Measurements from ENCODE around the gene ADGRA3. TPM values are rescaled to one million over a fixed set of nuclear protein-coding genes. Genes with fewer than 3 reads are reported as not detected.

The ADGRA3 gene, protein sequence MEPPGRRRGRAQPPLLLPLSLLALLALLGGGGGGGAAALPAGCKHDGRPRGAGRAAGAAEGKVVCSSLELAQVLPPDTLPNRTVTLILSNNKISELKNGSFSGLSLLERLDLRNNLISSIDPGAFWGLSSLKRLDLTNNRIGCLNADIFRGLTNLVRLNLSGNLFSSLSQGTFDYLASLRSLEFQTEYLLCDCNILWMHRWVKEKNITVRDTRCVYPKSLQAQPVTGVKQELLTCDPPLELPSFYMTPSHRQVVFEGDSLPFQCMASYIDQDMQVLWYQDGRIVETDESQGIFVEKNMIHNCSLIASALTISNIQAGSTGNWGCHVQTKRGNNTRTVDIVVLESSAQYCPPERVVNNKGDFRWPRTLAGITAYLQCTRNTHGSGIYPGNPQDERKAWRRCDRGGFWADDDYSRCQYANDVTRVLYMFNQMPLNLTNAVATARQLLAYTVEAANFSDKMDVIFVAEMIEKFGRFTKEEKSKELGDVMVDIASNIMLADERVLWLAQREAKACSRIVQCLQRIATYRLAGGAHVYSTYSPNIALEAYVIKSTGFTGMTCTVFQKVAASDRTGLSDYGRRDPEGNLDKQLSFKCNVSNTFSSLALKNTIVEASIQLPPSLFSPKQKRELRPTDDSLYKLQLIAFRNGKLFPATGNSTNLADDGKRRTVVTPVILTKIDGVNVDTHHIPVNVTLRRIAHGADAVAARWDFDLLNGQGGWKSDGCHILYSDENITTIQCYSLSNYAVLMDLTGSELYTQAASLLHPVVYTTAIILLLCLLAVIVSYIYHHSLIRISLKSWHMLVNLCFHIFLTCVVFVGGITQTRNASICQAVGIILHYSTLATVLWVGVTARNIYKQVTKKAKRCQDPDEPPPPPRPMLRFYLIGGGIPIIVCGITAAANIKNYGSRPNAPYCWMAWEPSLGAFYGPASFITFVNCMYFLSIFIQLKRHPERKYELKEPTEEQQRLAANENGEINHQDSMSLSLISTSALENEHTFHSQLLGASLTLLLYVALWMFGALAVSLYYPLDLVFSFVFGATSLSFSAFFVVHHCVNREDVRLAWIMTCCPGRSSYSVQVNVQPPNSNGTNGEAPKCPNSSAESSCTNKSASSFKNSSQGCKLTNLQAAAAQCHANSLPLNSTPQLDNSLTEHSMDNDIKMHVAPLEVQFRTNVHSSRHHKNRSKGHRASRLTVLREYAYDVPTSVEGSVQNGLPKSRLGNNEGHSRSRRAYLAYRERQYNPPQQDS (N-terminal part only)
- total RNA-seq (34.4 and 36.2 TPM in 2 replicates), polyA plus RNA-seq (13.1 and 17.2 TPM in 2 replicates), polyA minus RNA-seq (87.4 and 135 TPM in 2 replicates), Bru-seq, nascent RNA (percentile 80 among the genes with signal in this experiment), BruChase-seq, experiment 1, labeled RNA remaining after a 6-hour chase (percentile 75 among the genes with signal in this experiment), BruChase-seq, experiment 2, labeled RNA remaining after a 2-hour chase (percentile 73 among the genes with signal in this experiment)
- 15.1 and 15.7 TPM in 2 replicates for polyA plus RNA-seq (2011; cell fraction: cytosol; rRNA removed)
- polyA plus RNA-seq (2011; cell fraction: nucleus; rRNA removed) = 40.0 and 42.2 TPM in 2 replicates
- 28.2 and 34.4 TPM in 2 replicates for polyA plus RNA-seq (2012)
- polyA minus RNA-seq (2011; cell fraction: cytosol; rRNA and poly(A)+ RNA removed) = 6.7 TPM
- 67.8 and 132 TPM in 2 replicates for polyA minus RNA-seq (2011; cell fraction: nucleus; rRNA and poly(A)+ RNA removed)
- long read RNA-seq, full-length matches to known transcripts = 21 of 47 reads
- long read RNA-seq, partial matches to known transcripts = 14 of 47 reads
- long read RNA-seq, other reads (novel, unspliced or antisense) = 12 of 47 reads

GRCh38 chr4:22515888-22516541 is at the start of gene ADGRA3:
TSS of gene ADGRA3 (minus strand) at chr4:22516066. CDS start at chr4:22515784, 282 bp downstream.
- Histone ChIP-seq H3K4me2 (ENCODE audit: insufficient read depth, low read length) (peak within 1 kb of the TSS; percentile 99), H3K79me2 (ENCODE audit: control insufficient read depth, insufficient read depth, low read length) (peaks cover 38% of the 10 kb centered on the region), H4K20me1 (replicated peaks; ENCODE audit: control insufficient read depth, extremely low read depth, insufficient read depth, low read length) (no peaks in the 10 kb centered on the region), H3K4me1 (ENCODE audit: control insufficient read depth, extremely low read depth, insufficient read depth, low read length) (peaks cover 17% of the 10 kb centered on the region), H3K36me3 (ENCODE audit: control insufficient read depth in 2 of 2, extremely low read depth in 1 of 2, insufficient read depth in 2 of 2, low read length in 2 of 2) (no peaks in the 10 kb centered on the region), H3K9ac (replicated peaks; ENCODE audit: extremely low read depth, insufficient read depth, low read length) (peak within 1 kb of the TSS; percentile 69), H3K9me1 (replicated peaks; ENCODE audit: control insufficient read depth, extremely low read depth, insufficient read depth, low read length) (no peaks in the 10 kb centered on the region), H3K27ac (ENCODE audit: insufficient read depth, low read depth, low read length) (peak within 1 kb of the TSS; percentile 4), H2AFZ (ENCODE audit: low read depth, low read length) (peak within 1 kb of the TSS; percentile 95), H3K9me3 (replicated peaks; ENCODE audit: control insufficient read depth, insufficient read depth, low read length) (no peaks in the 10 kb centered on the region), H3K4me3 (replicated peaks in 1 of 3; ENCODE audit: insufficient read depth in 1 of 3, low read depth in 1 of 3, low read length in 3 of 3) (peak within 1 kb of the TSS; percentile 62 to 85 (median 68)), H3K27me3 (ENCODE audit: control insufficient read depth in 2 of 2, insufficient read depth in 2 of 2, low read length in 2 of 2) (no peaks in the 10 kb centered on the region)
- TF ChIP-seq POLR2AphosphoS5 (IDR thresholded peaks at IDR 0.05; ENCODE audit: insufficient read depth, low read depth, low read length) (peak; percentile 10), MAX (IDR thresholded peaks at IDR 0.05; ENCODE audit: insufficient read depth, insufficient read length) (no peak)
- intact Hi-C loops (cut with micrococcal nuclease) = loop anchor here (1.0 to 2.0 kb wide), 5 partner anchors 13 to 747 kb away; no protein-coding TSS in a partner anchor
- FAIRE-seq (peak; percentile 63), DNase-seq (ENCODE audit: low read depth, low spot score) (peak; percentile 81)
- dilution Hi-C loops (cut with MboI; ENCODE audit: extremely low pct_ligation_motif_present, low sequenced_read_pairs) = no loop called here
- TSS peak; percentile 68 for BruUV-seq (replicated peaks)
- CTCF ChIA-PET = interaction anchor here (1.1 kb wide), 1 partner anchor 127 kb away, joined by 3 read pairs; no protein-coding TSS in a partner anchor
- POLR2A ChIA-PET = interaction anchor here (0.5 kb wide), 1 partner anchor 40 kb away, joined by 3 read pairs; no protein-coding TSS in a partner anchor

Data from endothelial cell of umbilical vein (primary cell).